Pancreas (tissue), 10 donors: ENCODE data around the gene PCGF3. TPM values are rescaled to one million over a fixed set of nuclear protein-coding genes. Genes with fewer than 3 reads are reported as not detected.
"Not testable (repeated sequence)": the region's sequence is repeated elsewhere in the genome, so short reads cannot be mapped to it uniquely, and the experiment has no call there.

ENCODE experiments used
- ATAC-seq, 4 donors: fragments of 200-7000 bp; cut with Tn5 transposase; one replicate each; pipeline versions ENCODE4 v1.8.0 to v1.9.1; 2020; ENCODE audit warnings: mild to moderate bottlenecking in 4 of 4, moderate library complexity in 4 of 4
- DNase-seq, 6 donors: peaks; one replicate each; pipeline ENCODE4 v3.0.0-alpha.2; 2020
- FAIRE-seq: peaks from 2 replicates; lab custom pipeline; 2012; peaks lifted over from hg19 to GRCh38; lab: Jason Lieb, UNC
- H3K27ac ChIP-seq, 4 donors: fragments of 200-600 bp; sonication (generic); 1 replicate in 3 of 4; 2 replicates in 1 of 4; pipeline versions ENCODE4 v1.5.0 to v1.8.0; 2020
- H3K27me3 ChIP-seq, 4 donors: fragments of 200-600 bp; one replicate each; pipeline ENCODE4 v1.8.0; 2021
- H3K36me3 ChIP-seq, 3 donors: fragments of 200-600 bp; sonication (generic) in 1 of 3; one replicate each; pipeline versions ENCODE4 v1.5.0 to v1.8.0; 2020 to 2021
- H3K4me1 ChIP-seq, 3 donors: fragments of 200-600 bp; one replicate each; pipeline ENCODE4 v1.8.0; 2021
- H3K4me3 ChIP-seq, 4 donors: fragments of 200-600 bp; sonication (generic) in 2 of 4; one replicate each; pipeline versions ENCODE4 v1.5.0 to v1.8.0; 2020 to 2021
- H3K9me3 ChIP-seq, 4 donors: fragments of 200-600 bp; one replicate each; pipeline ENCODE4 v1.8.0; 2021
- WGBS, 2 donors: extraction: QIAGEN DNeasy Blood & Tissue Kit; methylation state at CpG; one replicate each; pipeline ENCODE4 v1.1.7; 2013; 5-methylcytosine and 5-hydroxymethylcytosine counted together
- intact Hi-C, 3 donors: fragments of 100-400 bp; cut with DNase I; formaldehyde crosslinking; loops; one replicate each; pipeline versions ENCODE4 v1.11.1 to v1.14.2; 2022
- polyA plus RNA-seq, 2 donors: library from polyadenylated mRNA; stranded (reverse); fragments of 200-250 nt; gene quantifications; one replicate each; pipeline ENCODE4 v1.2.3, GENCODE V29; 2013
- total RNA-seq, 6 donors: library from RNA; stranded (reverse); fragmentation: NEBNext Ultra II Directional in 4 of 6; extraction: Animal tissue kit (Norgen Biotek cat#: 25700) in 4 of 6; gene quantifications; one replicate each; pipeline versions ENCODE4 v1.2.1 to v1.2.4, GENCODE V29; 2021 to 2023
- TF ChIP-seq, protein P1 (sequence below), 4 donors: fragments of 200-600 bp; sonication (generic) in 3 of 4; IDR thresholded peaks; one replicate each; pipeline versions ENCODE4 v1.5.0 to v1.8.0; 2021; ENCODE audit warnings: antibody characterized with exemption in 4 of 4
- donor health status: healthy with polysubstance abuse.
- donor health status: DM: no; HTN: no; CAD: no; lungs with moderate emphysema.
- donor health status: DM: no; HTN: no; CAD: no.
- donor health status: control.
- donor health status: control.
- donor health status: Bipolar disorder and iron deficiency.
- donor health status: DM: yes; HTN: yes; CAD: no.
- donor health status: DM: no; HTN: no; CAD: no.
- donor health status: DM: no; HTN: no; CAD: no.
- donor health status: DM: yes; HTN: yes; CAD: no.

PCGF3 gene
- total and polyA plus RNA-seq, 8 donors, result 12.3 to 66.8 (median 17.7) TPM

DNA sequence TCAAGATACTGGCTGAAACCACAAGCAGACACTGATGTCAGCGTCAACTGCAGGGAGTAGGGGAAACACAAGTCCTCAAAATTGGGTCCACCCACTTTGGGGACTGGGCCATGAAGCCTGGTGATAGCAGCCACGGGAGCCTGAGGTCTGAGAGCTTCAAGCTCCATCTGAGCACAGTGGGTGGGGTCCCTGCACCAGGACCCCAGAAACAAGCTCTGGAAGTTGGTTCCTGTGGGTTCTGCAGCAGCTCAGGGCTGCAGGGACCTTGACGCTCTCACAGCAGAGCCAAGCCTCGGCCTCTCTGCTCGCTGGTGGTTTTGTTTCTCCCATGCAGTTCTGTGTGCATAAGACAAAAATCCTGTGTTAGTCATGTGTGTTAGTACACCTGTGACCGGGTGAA lies 65.8 kb downstream of the PCGF3 start:
- Histone ChIP-seq H3K9me3 (peaks cover 0 to 4% (median 0%) of the 10 kb centered on the region in 4 donors), H3K4me3 (no peak overlapping the region), H3K27ac (no peak overlapping the region), H3K4me1 (peaks cover 0 to 2% (median 0%) of the 10 kb centered on the region in 3 donors), H3K27me3 (no peaks in the 10 kb centered on the region), H3K36me3 (peaks cover 0 to 45% (median 36%) of the 10 kb centered on the region in 3 donors)
- TF ChIP-seq, protein P1, sequence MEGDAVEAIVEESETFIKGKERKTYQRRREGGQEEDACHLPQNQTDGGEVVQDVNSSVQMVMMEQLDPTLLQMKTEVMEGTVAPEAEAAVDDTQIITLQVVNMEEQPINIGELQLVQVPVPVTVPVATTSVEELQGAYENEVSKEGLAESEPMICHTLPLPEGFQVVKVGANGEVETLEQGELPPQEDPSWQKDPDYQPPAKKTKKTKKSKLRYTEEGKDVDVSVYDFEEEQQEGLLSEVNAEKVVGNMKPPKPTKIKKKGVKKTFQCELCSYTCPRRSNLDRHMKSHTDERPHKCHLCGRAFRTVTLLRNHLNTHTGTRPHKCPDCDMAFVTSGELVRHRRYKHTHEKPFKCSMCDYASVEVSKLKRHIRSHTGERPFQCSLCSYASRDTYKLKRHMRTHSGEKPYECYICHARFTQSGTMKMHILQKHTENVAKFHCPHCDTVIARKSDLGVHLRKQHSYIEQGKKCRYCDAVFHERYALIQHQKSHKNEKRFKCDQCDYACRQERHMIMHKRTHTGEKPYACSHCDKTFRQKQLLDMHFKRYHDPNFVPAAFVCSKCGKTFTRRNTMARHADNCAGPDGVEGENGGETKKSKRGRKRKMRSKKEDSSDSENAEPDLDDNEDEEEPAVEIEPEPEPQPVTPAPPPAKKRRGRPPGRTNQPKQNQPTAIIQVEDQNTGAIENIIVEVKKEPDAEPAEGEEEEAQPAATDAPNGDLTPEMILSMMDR (IDR thresholded peaks at IDR 0.05), result no peak
- FAIRE-seq, result no peak
- WGBS, 2 donors, result 70 to 84% methylated on average over 6 of the region's 6 CpGs
- ATAC-seq, result peak in 3 of 4 donors; percentile 7 to 28 (median 17)
- intact Hi-C loops, result no loop called here
- peak in 2 of 6 donors; percentile 5 to 27 for DNase-seq

DNA sequence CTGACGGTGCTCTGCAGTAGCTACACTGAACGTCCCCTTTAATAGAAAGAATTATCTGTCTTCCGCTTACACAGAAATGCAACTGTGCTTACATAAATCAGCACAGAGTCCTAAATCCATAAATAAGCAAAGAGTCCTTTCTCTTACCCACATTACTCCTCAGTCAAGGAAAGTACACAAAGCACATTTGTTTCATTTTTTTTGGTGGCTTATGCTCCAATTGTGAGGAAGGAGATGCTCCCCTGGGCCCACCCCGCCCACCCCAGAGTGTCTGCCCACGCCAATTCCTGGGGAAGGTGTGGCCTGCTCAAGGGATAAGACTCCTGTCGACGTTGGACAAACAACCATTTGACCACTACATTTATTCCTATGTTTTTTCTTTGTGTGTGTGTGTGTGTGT lies 66.5 kb downstream of the PCGF3 start:
- intact Hi-C loops, result no loop called here
- 67 to 74% methylated on average over 7 of the region's 7 CpGs for WGBS, 2 donors
- H3K36me3 ChIP-seq, result peaks cover 0 to 45% (median 30%) of the 10 kb centered on the region in 3 donors
- TF ChIP-seq, protein P1 (IDR thresholded peaks at IDR 0.05), result no peak
- no peak overlapping the region for H3K27ac ChIP-seq
- peaks cover 0 to 2% (median 0%) of the 10 kb centered on the region in 3 donors for H3K4me1 ChIP-seq
- peaks cover 0 to 4% (median 0%) of the 10 kb centered on the region in 4 donors for H3K9me3 ChIP-seq
- ATAC-seq (peak in 1 of 4 donors; percentile 6), FAIRE-seq (no peak), DNase-seq (no peak)
- H3K4me3 ChIP-seq, result no peak overlapping the region
- no peaks in the 10 kb centered on the region for H3K27me3 ChIP-seq

DNA sequence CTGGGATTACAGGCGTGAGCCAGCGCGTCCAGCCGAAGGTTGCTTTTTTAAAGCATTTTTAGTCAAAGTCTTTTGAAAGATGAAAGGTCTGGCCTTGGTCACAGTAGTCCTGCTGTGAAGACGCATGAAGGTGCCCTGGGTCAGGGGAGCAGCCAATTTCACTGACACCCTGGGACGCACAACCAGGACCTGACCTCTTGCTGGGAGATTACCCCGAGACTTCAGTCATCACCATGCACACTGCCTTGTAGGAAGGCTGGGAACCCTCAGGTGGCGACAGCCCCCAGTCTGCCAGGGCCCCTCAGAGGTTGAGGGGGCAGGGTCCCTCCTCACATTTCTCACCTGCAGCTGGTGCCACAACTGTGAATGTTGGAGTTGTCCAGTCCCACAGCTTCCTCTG lies 67.1 kb downstream of the PCGF3 start:
- DNase-seq, result peak in 2 of 6 donors; percentile 5 to 39

DNA sequence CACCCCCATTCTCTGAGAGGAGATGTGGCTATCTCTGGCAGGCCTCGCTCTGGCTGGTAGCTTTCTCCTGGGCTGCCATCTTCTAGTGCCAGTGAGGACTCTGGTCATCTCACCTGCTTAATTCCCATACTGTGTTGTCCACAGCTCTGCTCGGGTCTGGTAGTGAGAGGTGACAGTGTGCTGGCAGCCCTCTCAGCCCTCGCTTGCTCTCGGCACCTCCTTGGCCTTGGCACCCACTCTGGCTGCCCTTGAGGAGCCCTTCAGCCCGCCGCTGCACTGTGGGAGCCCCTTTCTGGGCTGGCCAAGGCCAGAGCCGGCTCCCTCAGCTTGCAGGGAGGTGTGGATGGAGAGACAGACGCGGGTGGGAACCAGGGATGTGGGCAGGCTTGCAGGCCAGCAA lies 67.6 kb downstream of the PCGF3 start:
- intact Hi-C loops, result no loop called here
- DNase-seq (peak in 2 of 6 donors; percentile 15 to 43), FAIRE-seq (no peak), ATAC-seq (peak in 2 of 4 donors; percentile 16 to 53)
- Histone ChIP-seq H3K27ac (no peak overlapping the region), H3K4me3 (no peak overlapping the region), H3K27me3 (no peaks in the 10 kb centered on the region), H3K9me3 (peaks cover 0 to 4% (median 0%) of the 10 kb centered on the region in 4 donors), H3K36me3 (peaks cover 0 to 36% (median 24%) of the 10 kb centered on the region in 3 donors), H3K4me1 (peaks cover 0 to 3% (median 2%) of the 10 kb centered on the region in 3 donors)
- 26 to 46% methylated on average over 6 to 9 of the region's 9 CpGs for WGBS, 2 donors
- TF ChIP-seq, protein P1 (IDR thresholded peaks at IDR 0.05), result no peak

More for the DNA sequence above, 67.1 kb downstream of the PCGF3 start:
- Histone ChIP-seq H3K4me1 (peaks cover 0 to 2% (median 0%) of the 10 kb centered on the region in 3 donors), H3K9me3 (peaks cover 0 to 4% (median 0%) of the 10 kb centered on the region in 4 donors), H3K36me3 (peaks cover 0 to 41% (median 24%) of the 10 kb centered on the region in 3 donors), H3K27ac (no peak overlapping the region), H3K27me3 (no peaks in the 10 kb centered on the region), H3K4me3 (no peak overlapping the region)
- intact Hi-C loops, result no loop called here
- ATAC-seq (peak in 1 of 4 donors; percentile 3), FAIRE-seq (no peak)
- TF ChIP-seq, protein P1 (IDR thresholded peaks at IDR 0.05), result no peak
- 82 to 89% methylated on average over 8 of the region's 8 CpGs for WGBS, 2 donors

DNA sequence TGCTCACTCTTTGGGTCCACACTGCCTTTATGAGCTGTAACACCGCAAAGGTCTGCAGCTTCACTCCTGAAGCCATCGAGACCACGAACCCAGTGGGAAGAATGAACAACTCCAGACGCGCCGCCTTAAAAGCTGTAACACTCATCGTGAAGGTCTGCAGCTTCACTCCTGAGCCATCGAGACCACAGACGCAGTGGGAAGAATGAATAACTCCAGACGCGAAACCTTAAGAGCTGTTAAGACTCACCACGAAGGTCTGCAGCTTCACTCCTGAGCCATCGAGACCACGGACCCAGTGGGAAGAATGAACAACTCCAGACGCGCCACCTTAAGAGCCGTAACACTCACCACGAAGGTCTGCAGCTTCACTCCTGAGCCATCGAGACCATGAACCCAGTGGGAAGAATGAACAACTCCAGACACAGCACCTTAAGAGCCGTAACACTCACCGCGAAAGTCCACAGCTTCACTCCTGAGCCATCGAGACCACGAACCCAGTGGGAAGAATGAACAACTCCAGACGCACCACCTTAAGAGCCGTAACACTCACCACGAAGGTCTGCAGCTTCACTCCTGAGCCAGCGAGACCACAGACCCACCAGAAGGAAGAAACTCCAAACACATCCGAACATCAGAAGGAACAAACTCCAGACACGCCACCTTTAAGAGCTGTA lies 68.9 kb downstream of the PCGF3 start:
- H3K27ac ChIP-seq, ATAC-seq, H3K4me3 ChIP-seq, H3K27me3 ChIP-seq, H3K9me3 ChIP-seq, FAIRE-seq, intact Hi-C loops: not testable (repeated sequence)
- peaks cover 2 to 11% (median 5%) of the 10 kb centered on the region in 3 donors for H3K4me1 ChIP-seq
- WGBS, 2 donors, result 95 to 96% methylated on average over 30 of the region's 30 CpGs
- peaks cover 0 to 34% (median 26%) of the 10 kb centered on the region in 3 donors for H3K36me3 ChIP-seq
- DNase-seq, result peak in 2 of 6 donors; percentile 7 to 14

DNA sequence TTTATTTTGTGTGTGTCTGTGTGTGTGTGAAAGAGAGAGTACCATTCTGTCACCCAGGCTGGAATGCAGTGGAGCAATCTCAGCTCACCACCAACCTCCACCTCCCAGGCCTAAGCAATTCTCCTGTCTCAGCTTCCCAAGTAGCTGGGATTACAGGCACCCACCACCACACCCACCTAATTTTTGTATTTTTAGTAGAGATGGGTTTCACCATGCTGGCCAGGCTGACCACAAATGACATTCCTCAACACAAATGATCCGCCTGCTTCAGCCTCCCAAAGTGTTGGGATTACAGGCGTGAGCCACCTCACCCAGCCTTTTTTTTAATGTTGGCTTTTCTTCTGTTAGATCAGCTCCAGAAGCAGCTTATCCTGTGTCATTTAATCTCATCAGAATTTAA lies 69.9 kb downstream of the PCGF3 start:
- WGBS, 2 donors, result 94 to 98% methylated on average over 2 of the region's 2 CpGs
- H3K27ac ChIP-seq, FAIRE-seq, ATAC-seq, H3K4me3 ChIP-seq, intact Hi-C loops, H3K9me3 ChIP-seq, H3K27me3 ChIP-seq: not testable (repeated sequence)
- Histone ChIP-seq H3K4me1 (peaks cover 11 to 14% (median 11%) of the 10 kb centered on the region in 3 donors), H3K36me3 (peaks cover 0 to 28% (median 20%) of the 10 kb centered on the region in 3 donors)
- DNase-seq, result peak in 1 of 6 donors; percentile 1
